GM19035 (cell line): ENCODE measurements around the gene MYRIP.
"Not testable (repeated sequence)": the region's sequence is repeated elsewhere in the genome, so short reads cannot be mapped to it uniquely, and the experiment has no call there.

Experiments
- ATAC-seq: cut with Tn5 transposase; IDR thresholded peaks from one replicate; pipeline ENCODE4 v1.9.1; 2021; ENCODE audit not compliant: unreplicated experiment

The MYRIP gene

GRCh38 chr3:39806820-39807219 lies 2.6 kb upstream of the MYRIP start:
- ATAC-seq = no peak

GRCh38 chr3:39808467-39809180 lies 785 bp upstream of the MYRIP start:
- no peak for ATAC-seq

DNA sequence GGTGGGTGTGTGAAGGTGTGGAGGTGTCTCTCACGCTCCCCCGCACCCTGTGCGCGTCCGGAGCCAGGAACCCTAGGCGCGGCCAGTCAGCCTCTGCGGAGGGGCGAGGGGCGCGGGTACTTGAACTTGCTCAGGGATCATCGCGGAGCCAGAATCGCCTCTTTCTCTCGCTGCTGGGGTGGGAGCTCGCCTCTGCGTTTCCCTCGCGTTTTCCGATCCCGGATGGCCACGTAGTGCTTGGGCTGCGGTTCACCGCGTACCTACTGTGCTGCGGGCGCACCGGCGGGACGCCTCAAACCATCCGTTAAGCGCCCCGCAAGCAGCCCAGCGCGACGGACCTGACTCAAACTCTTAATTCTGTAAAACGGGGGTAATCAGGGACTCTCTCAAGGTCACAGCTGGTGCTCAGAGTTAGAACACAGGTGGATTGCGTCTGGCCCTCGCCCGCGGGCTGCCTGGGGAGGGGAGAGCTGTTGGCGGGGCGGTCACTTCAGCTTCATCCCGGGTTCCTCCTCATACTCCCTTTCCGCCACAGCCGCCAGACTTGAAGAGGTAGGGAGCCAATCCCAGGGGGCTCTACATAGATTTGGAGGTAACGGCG lies 686 bp downstream of the MYRIP start:
- ATAC-seq = peak; percentile 19

DNA sequence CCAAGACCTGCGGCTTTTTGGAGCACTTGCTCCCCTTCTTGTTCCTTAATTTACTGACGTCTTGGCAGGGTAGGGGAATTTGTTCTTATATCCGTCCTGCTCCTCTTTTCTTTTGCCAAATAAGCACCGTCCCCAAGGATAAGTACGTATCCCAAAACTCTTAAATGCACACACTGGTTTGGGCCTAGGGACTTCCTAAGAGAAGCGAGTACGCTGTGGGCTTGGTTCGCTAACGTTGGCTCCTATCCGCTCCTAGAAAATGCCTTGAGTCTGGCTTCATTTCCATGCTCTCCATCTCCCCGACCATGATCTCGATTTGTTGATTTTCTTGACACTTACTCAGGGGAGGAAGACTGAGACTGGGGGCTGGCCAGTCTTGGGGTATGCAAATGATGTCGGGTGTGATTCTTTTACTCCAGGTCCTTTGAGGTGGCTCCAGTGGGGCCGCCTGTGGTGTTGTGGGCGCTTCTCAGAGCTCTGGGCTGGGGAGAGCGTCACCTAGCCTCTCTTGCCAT lies 1.3 kb downstream of the MYRIP start:
- no peak for ATAC-seq

DNA sequence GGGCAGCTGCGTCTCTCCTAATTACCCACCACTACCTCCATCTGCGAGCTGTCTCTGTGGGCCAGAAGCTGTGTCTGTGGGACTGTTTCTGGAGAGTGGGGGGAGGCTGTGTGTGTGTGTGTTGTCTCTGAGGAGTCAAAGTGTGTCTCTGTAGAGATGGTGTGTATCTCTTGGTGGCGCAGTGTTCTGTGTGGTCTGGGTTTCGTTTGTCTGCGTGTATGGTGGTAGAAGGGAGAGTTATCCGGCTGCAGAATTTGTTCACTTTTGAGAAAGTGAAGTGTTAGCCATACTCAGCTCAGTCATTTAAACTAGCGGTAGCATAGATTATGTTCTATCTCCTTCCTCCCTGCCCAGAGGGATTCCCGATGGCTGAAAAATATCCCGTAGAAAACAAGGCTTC lies 2.2 kb downstream of the MYRIP start:
- ATAC-seq = no peak

DNA sequence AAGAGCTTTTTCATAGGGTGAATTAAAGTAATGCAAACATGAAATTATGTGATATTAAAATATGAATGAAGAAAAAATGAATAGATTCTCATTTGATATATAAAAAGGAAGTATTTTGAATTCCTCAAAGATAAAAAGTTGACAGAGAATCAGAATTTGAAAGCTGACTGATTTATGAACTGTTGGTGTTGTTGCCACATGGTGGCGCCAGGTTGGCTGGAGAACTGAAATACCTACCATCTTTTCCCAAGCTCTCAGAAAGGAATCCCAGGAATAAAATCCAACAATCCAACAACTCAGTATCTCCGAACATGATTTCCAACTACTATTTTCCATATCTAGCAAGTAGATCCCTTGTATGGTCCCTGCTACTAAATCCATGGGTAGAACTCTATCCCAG lies 3.1 kb downstream of the MYRIP start:
- no peak for ATAC-seq

DNA sequence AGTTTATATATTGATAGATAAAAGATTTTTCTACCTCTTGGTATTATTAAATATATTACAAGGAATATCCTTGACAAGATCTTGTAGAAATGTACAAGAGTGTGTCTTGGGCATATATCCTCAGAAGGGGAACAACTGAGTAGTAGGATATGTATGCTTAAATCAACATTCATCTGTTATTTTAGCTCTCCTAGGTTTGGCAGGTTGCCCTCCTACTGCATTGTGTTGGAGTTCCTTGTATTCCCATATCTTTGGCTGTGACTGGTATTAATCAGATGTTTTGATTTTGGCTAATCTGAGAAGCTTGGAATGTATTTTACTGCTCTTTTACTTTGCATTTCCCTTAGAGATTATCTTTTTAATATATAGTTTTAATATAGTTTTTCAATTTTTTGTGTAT lies 4.6 kb downstream of the MYRIP start:
- no peak for ATAC-seq

DNA sequence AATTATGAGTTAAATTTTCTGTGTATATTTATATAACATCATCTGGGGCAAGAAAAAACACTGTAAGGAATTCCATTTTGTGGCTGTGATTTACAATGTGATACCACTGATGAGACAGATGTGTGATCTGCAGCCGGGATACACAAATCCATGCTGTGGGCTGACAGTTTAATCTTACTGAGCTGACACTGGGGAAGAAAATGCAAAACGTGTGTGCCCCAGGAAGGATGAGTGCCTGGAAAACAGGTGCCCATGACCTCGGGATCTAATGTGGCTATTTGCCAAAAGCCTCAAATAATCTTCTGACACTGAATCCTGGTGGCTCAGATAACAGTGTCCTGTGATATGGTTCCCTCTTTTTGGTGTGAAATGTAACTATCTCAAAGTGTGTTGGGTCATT lies 10.5 kb downstream of the MYRIP start:
- no peak for ATAC-seq

DNA sequence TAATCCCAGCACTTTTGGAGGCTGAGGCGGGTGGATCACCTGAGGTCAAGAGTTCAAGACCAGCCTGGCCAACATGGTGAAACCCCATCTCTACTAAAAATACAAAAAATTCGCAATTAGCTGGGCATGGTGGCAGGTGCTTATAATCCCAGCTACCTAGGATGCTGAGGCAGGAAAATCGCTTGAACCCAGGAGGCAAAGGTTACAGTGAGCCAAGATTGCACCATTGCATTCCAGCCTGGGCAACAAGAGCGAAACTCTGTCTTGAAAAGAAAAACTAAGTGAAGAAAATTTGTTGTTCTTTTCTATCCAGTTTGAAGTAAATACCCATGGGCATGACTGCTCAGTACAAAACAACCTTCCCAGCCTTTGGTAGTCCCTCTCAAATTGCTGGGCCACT lies 24.4 kb downstream of the MYRIP start:
- not testable (repeated sequence) for ATAC-seq

- ATAC-seq = no peak
Measured at GRCh38 chr3:39839484-39839883, 30.1 kb downstream of the MYRIP start.

- no peak for ATAC-seq
Measured at GRCh38 chr3:39843440-39843839, 34.0 kb downstream of the MYRIP start.

- no peak for ATAC-seq
Measured at GRCh38 chr3:39848365-39848764, 39.0 kb downstream of the MYRIP start.

- ATAC-seq = no peak
Measured at GRCh38 chr3:39849992-39850715, 40.7 kb downstream of the MYRIP start.

GRCh38 chr3:39850716-39851032 lies 41.3 kb downstream of the MYRIP start:
- no peak for ATAC-seq

DNA sequence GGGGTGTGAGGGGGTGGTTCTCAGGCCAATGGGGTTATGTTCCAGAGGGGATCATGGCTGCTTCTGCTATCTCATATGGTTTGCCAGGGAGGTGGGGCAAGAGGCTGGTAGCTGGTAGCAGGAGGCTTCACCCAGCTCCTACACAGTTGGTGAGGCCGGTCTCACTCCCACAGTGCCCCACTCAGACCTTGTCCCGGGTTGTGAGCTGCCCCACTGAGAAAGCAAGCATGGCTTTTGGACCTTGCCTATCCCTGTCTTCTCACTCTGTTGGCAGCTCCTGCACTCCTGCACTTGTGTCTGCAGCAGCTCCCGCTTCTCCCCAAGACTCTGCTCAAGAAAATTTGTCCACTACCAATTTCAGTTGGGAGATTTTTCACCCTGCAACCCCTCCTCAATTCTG lies 46.1 kb downstream of the MYRIP start:
- no peak for ATAC-seq

GRCh38 chr3:39869890-39870289 lies 60.5 kb downstream of the MYRIP start:
- ATAC-seq = no peak

DNA sequence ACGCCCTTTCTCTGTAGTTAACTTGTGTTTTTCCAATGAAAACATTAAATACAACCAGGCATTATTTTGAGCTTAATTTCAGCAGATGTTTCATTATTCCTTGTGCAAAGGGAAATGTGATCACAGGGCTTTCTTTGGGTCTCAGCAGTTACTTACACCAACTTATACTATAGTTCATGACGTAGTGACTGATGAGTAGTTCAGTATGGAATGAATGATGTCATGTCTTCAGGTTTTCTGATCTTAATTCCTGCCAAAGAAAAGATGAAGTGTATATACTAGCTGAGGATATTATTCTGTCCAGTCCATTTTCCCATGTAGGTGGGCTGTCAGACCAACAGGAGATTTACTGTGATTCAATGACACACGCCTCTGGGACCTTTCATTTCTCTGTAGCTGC lies 61.3 kb downstream of the MYRIP start:
- no peak for ATAC-seq

GRCh38 chr3:39879581-39879980 lies 70.2 kb downstream of the MYRIP start:
- ATAC-seq = no peak

GRCh38 chr3:39882111-39882510 lies 72.7 kb downstream of the MYRIP start:
- ATAC-seq = no peak

GRCh38 chr3:39892068-39892467 lies 82.7 kb downstream of the MYRIP start:
- ATAC-seq = no peak

DNA sequence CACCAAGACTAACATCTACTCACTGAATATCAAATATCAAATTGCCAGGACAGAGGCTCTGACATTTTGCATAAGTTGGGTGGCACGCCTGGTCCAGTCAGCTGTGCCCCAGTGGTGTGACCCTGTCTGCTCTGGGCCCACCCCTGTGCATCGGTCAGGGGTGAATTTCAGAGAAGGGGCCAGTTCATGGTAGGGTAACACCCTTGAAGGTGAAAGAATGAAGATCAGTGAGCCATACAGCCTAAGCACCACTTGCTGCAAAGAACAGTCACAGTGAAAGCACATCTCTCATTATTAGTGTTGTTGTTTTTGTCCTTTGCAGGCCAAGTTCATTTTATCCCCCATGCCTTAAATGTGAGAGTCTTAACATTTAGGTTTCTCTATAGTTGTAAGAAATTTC lies 86.8 kb downstream of the MYRIP start:
- ATAC-seq = no peak

DNA sequence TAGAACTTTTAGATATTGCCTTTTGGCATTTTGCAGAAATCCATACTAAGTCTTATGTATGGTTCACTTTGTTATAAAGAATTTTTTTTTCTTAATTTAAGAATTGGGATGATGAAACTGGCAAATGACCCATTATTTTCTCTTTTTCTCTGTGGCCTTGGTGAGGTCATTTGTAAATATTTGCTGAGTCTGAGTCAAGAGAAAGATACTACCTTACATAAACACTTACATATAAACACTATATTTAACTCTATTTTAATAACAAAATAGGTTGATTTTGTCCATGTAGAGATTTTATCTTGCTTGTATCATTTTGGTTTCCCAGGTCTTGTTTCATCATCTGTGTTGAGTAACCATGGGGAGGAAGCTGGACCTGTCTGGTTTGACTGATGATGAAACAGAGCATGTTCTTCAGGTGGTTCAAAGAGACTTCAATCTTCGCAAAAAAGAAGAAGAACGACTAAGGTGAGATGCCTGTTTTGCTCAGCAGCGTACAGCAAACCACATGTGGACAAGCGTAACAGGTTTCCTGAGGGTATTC lies 91.1 kb downstream of the MYRIP start:
- no peak for ATAC-seq
